CD4-positive, alpha-beta T cell treated with Interleukin-17A for 1 hour (primary cell): ENCODE measurements around the gene IRF8.
"Not testable (repeated sequence)": the region's sequence is repeated elsewhere in the genome, so short reads cannot be mapped to it uniquely, and the experiment has no call there.

Experiments used
- DNase-seq: peaks from one replicate; pipeline ENCODE4 v3.0.0-alpha.2; 2020

The IRF8 gene

DNA sequence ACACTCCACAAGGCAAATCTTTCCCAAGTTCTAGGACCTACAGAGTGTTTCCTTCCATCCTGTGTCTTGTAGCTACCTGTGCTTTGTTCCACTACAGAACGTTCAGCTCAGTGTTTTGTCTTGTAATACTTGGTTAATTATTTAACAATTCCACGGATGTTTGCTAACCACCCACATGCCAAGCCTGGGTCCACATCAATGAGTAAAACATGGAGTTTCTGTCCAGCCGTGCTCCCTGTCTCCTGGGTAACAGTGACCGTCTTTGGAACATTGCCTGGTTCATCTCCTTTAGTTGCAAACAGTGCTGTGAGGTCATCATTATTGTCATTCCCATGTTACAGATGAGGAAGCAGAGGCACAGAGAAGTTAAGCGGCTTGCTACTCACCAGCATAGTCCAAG, 41.3 kb downstream of the IRF8 start:
- DNase-seq: no peak

DNA sequence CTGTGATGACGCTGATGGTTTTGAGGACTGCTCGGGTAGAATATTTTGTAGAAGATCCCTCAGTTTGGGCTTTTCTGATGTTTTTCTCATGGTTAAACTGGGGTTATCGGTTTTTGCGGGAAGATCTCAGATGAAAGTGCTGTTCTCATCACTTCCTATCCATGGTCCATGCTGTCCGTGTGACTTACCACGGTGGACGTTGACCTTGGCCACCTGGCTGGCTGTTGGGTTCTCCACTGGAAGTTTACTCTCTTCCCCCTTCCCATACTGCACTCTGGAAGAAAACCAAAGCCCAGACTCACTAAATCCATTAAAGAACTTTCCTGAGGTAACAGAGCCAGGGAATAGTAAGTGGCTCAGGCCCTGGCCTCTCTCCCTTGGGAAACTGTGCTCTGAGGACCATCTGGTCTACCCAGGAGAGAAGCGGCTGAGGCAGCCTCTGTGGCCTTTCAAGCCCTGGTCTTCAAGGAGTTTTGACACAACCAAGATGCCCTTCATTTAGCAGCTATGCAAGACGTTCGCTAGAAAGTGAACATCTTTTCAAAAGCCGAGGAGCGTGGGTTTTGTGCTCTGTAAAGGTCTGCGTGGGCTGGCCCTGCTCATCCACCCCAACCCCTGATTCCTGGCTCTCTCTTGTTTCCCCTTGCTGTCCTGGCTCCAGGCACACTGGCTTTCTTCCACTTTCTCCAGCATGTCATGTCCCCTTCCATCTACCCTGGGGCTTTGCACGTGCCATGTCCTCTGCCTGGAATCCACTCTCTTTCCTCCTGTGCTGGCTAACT, 43.1 kb downstream of the IRF8 start:
- no peak for DNase-seq

- DNase-seq: not testable (repeated sequence)
Observed at GRCh38 chr16:85942659-85943058, 43.7 kb downstream of the IRF8 start.

GRCh38 chr16:85943711-85944110, 44.7 kb downstream of the IRF8 start:
- DNase-seq: no peak

DNA sequence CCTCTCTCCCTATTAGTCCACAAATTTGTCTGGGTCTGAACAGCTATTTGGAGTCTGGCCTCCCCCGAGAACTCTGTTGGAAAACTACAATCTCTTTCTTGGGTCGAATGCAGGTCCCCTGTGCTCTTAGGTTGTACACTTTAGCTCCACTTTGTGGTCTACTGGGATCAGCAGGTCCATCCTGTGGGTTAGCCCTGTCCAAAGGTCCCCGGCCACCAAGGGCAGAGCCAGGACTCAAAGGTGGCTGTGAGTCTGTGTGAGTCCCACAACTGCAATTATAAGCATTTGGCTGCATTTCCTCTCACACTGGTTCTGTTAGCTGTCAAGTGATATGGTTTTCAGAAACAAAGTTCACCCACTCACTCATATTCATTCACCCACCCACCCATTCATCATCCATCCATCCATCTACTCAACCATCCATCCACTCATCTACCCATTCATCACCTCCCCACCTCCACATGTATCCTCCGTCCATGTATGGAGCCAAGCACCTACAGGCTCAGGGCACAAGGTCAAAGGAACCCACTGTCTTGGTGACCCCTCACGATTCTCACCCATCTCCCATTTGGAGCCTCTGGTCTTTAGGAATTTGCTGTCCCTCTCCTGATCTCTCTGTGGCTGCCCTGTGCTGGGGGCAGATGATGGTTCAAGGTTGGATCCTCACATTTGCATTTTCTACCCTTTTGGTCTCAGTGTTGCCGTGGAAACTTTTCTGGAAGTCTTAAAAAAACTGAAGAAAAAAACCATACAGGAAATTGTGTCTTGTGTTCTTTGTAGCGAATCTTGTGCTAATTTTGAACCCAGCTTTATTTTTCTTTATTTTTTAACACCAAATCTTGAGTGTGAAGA, 45.8 kb downstream of the IRF8 start:
- no peak for DNase-seq

GRCh38 chr16:85945424-85945751, 46.4 kb downstream of the IRF8 start:
- DNase-seq: no peak

- no peak for DNase-seq
Observed at GRCh38 chr16:85946541-85947124, 47.7 kb downstream of the IRF8 start.

GRCh38 chr16:85947230-85948137, 48.5 kb downstream of the IRF8 start:
- DNase-seq: peak; percentile 30

GRCh38 chr16:85948138-85948509, 49.2 kb downstream of the IRF8 start:
- DNase-seq: no peak

GRCh38 chr16:85948616-85949265, 49.8 kb downstream of the IRF8 start:
- DNase-seq: no peak

GRCh38 chr16:85950136-85950918, 51.4 kb downstream of the IRF8 start:
- DNase-seq: no peak

- no peak for DNase-seq
Observed at GRCh38 chr16:85952197-85952596, 53.2 kb downstream of the IRF8 start.

DNA sequence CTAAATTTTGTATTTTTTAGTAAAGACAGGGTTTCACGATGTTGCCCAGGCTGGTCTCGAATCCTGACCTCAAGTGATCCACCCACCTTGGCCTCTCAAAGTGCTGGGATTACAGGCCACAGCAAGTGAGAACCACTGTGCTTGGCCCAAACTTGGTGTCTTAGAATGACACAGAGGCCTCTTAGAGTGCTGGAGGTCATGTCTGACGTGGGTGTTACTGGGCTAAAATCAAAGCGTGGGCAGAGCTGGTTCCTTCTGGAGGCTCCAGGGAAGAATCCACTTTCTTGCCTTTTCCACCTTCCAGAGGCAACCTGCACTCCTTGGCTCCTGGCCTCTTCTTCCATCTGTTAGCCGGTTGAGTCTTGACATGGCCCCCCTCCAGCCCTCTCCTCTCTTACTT, 53.8 kb downstream of the IRF8 start:
- no peak for DNase-seq

DNA sequence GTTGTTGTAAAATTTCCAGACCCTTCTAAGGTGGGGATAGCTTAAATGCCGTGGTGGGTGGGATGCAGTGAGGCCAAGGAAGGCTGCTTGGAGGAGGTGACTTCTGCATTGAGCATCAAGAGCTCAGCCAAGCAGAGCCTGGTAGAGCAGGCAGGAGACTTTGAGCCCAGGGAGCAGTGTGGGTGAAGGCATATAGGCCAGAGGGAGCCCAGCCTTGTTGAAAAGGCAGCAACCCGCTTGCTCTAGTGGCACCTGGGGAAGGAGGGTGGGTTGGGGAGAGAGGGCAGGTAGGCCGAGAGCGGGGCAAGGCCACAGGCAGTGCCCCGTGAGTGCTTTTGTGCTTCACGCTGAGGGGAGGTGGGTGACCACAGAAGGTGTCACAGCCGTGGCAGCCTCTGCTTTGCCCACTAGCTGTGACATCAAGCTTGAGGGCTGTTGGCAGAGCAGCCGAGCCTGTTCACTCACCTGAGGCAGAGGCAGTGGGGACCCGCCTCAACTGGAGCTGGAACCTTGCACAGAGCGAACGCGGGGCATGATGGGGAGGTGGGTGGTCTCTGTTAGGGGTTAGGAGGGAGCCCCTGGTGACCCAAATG, 56.1 kb downstream of the IRF8 start:
- DNase-seq: no peak

- DNase-seq: no peak
Observed at GRCh38 chr16:85955566-85955965, 56.6 kb downstream of the IRF8 start.

GRCh38 chr16:85956426-85956825, 57.5 kb downstream of the IRF8 start:
- DNase-seq: no peak

GRCh38 chr16:85958731-85959130, 59.8 kb downstream of the IRF8 start:
- no peak for DNase-seq

DNA sequence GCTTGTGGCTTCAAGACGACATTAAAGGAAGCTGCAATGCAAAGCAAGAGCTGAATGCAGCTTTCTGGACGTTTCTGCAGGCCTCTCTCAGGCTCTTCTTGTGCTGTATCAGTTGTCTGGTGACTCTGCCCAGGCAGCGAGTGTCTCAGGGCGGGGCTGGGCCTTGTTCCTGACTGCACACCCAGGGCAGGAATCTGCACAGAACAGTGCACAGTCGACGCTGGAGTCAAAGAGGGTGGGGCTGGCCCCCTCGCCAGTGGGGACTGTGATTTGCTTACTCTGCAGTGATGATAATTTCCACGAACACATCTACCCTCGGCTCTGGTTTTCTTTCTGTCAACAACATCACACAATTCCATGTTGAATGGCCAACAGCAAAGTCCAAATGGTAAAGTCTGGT, 60.7 kb downstream of the IRF8 start:
- DNase-seq: no peak

DNA sequence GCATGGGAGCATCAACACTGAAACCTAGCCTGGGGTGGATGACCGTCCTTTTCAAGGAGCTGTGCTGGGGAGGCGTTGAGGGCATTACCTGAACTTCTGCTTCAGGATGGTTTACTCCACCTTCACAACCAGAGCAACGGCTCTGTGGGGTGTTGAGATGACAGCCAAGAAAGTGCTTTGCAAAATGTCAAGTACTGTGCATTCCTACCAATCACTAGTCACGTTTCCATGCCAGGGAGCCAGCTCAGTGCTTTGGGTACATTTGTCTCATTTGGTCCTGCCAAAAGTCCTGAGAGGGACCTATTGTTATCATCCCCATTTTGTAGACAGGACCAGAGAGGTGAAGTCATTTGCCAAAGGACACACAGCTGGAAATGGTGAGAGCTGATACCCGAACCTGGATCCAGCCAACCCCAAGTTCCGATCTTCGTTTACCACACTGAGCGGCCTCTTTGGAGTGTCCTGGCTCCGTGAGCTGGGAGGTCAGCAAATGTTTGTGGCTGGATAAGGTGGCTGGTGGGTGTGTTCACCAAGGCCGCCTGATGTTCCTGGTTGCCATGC, 61.6 kb downstream of the IRF8 start:
- no peak for DNase-seq

DNA sequence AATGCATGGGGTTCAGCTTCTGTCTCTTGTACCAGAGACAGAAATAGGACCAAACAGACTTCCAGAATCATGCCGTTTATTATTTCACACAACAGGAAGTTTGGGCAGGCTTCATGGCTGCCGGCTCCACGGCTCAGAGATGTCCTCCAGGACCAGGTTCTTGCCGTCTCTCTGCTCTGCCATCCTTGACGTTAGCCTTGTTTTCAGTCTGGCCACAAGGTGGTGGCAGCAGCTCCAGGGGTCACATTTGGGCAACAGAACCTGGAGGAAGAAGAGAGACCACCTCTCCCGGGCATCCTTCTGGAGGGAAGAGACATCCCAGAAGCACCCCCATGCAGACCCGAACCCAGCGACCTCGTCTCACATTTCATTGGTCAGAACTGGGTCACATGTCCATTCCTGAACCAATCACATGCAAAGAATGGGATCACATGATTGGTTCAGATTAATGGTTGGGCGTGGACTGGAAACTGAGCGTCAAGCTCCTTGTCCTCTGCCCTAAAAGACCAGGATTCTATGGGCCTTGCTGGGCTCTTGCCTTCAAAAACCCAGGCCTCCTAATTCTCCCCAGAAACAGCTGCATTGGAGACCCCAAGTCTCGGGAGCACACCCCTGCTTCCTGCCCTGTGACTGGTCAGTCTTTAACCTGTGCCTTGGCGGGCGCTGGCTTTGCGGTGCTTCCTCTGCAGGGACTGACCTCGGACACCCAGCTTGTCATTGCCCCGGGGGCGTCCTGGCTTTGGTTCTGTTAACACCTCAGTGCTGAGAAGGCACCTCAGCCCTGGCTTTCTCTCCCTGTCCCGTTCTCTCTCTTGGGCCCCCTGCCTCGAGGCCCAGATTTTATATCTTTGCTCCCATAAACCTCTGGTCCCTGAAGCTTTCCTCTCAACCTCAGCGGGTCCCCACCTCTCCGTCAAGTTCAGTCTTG, 63.3 kb downstream of the IRF8 start:
- DNase-seq: no peak
